ENCODE results near the gene MED13L. TPM values are rescaled to one million over a fixed set of nuclear protein-coding genes. Genes with fewer than 3 reads are reported as not detected.

Gene MED13L
- polyA plus RNA-seq, 1 of the 3 experiments (the other 2 are of a cell fraction): 17.1 TPM

DNA sequence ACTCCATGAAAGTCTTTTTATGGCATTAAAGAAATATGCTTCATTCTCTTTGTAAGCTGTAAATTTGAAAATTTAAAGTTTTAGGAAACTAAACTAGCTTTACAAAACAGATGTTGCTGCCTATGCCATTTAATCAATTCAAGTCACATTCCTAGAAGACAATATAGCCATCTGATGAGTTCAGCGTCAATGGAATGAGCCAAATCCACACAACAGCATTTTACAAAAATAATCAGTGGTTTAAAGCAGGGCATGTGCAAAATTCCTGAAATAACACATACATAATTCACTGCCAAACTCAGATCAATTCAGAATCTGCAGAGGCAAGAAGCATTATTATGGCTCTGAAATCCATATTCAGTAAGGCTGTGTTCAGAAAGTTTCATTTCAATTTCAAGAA, 75.6 kb downstream of the MED13L start:
- Histone ChIP-seq H3K4me2 (peak overlapping the region; percentile 6; the same call in 1 of the 2 replicates), H3K9me2 (no peaks in the 10 kb centered on the region), H2AFZ (ENCODE audit: low read depth) (no peak overlapping the region), H3K79me2 (ENCODE audit: insufficient read depth) (peaks cover 100% of the 10 kb centered on the region), H3K9ac (no peak overlapping the region), H3K27me3 (ENCODE audit: insufficient read depth) (no peaks in the 10 kb centered on the region), H3K36me3 (replicated peaks in 1 of 2; ENCODE audit: control insufficient read depth in 1 of 2, insufficient read depth in 2 of 2, low read length in 1 of 2) (peaks cover 0 to 16% of the 10 kb centered on the region in 2 experiments), H3K4me1 (ENCODE audit: control insufficient read depth in 1 of 2, insufficient read depth in 2 of 2, low read depth in 1 of 2, low read length in 1 of 2) (peaks cover 3 to 41% of the 10 kb centered on the region in 2 experiments), H3K27ac (ENCODE audit: low read depth in 2 of 2, low read length in 1 of 2) (peak overlapping the region in 1 of 2 experiments; percentile 29; a peak in 2 of 4 replicates), H3K9me3 (no peaks in the 10 kb centered on the region), H3K4me3 (ENCODE audit: low read depth in 2 of 2, low read length in 1 of 2) (no peak overlapping the region), H4K20me1 (ENCODE audit: insufficient read depth) (peaks cover 99% of the 10 kb centered on the region), H3F3A (replicated peaks; ENCODE audit: insufficient read depth) (peaks cover 19% of the 10 kb centered on the region)
- ChIA-PET POLR2A (no interaction called here), CTCF (interaction anchor here (1.1 to 1.2 kb wide), 2 partner anchors 10 to 61 kb away, joined by 3 read pairs; no protein-coding TSS in a partner anchor)
- no peak for TF ChIP-seq TAF1 (IDR thresholded peaks at IDR 0.05; ENCODE audit: borderline replicate concordance, low read depth, low read length)
- TF ChIP-seq RFX5 (IDR thresholded peaks at IDR 0.05; ENCODE audit: low read length): no peak
- TF ChIP-seq, protein P1, sequence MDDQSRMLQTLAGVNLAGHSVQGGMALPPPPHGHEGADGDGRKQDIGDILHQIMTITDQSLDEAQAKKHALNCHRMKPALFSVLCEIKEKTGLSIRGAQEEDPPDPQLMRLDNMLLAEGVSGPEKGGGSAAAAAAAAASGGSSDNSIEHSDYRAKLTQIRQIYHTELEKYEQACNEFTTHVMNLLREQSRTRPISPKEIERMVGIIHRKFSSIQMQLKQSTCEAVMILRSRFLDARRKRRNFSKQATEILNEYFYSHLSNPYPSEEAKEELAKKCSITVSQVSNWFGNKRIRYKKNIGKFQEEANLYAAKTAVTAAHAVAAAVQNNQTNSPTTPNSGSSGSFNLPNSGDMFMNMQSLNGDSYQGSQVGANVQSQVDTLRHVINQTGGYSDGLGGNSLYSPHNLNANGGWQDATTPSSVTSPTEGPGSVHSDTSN (IDR thresholded peaks at IDR 0.05): peak; percentile 48
- no peak for TF ChIP-seq FOXM1 (IDR thresholded peaks at IDR 0.05; ENCODE audit: low read depth)
- no peak for TF ChIP-seq GATA2 (CRISPR knock-in tag; IDR thresholded peaks at IDR 0.05)
- no peak for TF ChIP-seq POLR2AphosphoS5 (IDR thresholded peaks at IDR 0.05; ENCODE audit: low read depth, low read length)
- no peak for TF ChIP-seq RCOR1 (IDR thresholded peaks at IDR 0.05; ENCODE audit: low read length)
- TF ChIP-seq CHD2 (IDR thresholded peaks at IDR 0.05; ENCODE audit: low read length, partially characterized antibody): no peak
- TF ChIP-seq TEAD4 (IDR thresholded peaks at IDR 0.05; ENCODE audit: borderline replicate concordance, insufficient read depth): peak; percentile 37; the same call in 1 of the 2 replicates
- peak; percentile 71 for TF ChIP-seq TCF12 (IDR thresholded peaks at IDR 0.05)
- TF ChIP-seq, protein P2, sequence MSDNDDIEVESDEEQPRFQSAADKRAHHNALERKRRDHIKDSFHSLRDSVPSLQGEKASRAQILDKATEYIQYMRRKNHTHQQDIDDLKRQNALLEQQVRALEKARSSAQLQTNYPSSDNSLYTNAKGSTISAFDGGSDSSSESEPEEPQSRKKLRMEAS (IDR thresholded peaks at IDR 0.05; ENCODE audit: low read depth): no peak
- TF ChIP-seq MXI1 (IDR thresholded peaks at IDR 0.05; ENCODE audit: low read depth, low read length): no peak
- TF ChIP-seq, protein P3, sequence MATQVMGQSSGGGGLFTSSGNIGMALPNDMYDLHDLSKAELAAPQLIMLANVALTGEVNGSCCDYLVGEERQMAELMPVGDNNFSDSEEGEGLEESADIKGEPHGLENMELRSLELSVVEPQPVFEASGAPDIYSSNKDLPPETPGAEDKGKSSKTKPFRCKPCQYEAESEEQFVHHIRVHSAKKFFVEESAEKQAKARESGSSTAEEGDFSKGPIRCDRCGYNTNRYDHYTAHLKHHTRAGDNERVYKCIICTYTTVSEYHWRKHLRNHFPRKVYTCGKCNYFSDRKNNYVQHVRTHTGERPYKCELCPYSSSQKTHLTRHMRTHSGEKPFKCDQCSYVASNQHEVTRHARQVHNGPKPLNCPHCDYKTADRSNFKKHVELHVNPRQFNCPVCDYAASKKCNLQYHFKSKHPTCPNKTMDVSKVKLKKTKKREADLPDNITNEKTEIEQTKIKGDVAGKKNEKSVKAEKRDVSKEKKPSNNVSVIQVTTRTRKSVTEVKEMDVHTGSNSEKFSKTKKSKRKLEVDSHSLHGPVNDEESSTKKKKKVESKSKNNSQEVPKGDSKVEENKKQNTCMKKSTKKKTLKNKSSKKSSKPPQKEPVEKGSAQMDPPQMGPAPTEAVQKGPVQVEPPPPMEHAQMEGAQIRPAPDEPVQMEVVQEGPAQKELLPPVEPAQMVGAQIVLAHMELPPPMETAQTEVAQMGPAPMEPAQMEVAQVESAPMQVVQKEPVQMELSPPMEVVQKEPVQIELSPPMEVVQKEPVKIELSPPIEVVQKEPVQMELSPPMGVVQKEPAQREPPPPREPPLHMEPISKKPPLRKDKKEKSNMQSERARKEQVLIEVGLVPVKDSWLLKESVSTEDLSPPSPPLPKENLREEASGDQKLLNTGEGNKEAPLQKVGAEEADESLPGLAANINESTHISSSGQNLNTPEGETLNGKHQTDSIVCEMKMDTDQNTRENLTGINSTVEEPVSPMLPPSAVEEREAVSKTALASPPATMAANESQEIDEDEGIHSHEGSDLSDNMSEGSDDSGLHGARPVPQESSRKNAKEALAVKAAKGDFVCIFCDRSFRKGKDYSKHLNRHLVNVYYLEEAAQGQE (IDR thresholded peaks at IDR 0.05; ENCODE audit: low read depth, low read length): no peak
- TF ChIP-seq NRF1 (IDR thresholded peaks at IDR 0.05; ENCODE audit: low read depth, low read length): no peak
- TF ChIP-seq NFIC (IDR thresholded peaks at IDR 0.05; ENCODE audit: borderline replicate concordance): no peak; the same call in 1 of the 2 replicates
- no peak for TF ChIP-seq RAD21 (IDR thresholded peaks at IDR 0.05; ENCODE audit: low read length)
- 0 out of 2 replicates have a peak, but pooled peaks have one; percentile 11 for TF ChIP-seq JUND (IDR thresholded peaks at IDR 0.05)
- no peak for DNase-seq
- WGBS (ENCODE audit: low lambda C conversion rate): 50% methylated on average over 1 of the region's 1 CpG

Measured in SK-N-SH (cell line).